NCI-H510A (cell line): Measurements from ENCODE around the gene PODNL1.

Experiments used
- DNase-seq: peaks from one replicate; lab custom pipeline; 2025; lab: John Stamatoyannopoulos, UW

PODNL1 gene

DNA sequence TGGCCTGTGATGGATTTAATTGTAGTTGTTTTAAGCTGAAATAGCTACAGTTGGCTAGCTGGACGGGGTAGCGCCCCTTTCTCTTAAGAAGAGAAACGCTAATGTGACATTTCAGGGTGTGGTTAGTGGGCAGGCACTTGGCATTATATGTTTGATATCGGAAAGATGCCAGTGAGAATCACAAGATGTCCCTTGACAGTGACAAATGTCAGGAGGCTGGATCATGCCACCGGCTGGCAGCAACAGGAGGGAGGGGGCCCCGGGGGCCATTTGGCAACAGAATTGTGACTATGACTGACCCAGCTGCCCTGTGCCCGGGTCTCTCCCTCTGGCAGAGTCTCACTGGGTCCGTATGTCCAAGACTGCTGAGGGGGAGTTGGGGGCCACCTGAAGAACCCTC lies 18.8 kb upstream of the PODNL1 start:
- no peak for DNase-seq

DNA sequence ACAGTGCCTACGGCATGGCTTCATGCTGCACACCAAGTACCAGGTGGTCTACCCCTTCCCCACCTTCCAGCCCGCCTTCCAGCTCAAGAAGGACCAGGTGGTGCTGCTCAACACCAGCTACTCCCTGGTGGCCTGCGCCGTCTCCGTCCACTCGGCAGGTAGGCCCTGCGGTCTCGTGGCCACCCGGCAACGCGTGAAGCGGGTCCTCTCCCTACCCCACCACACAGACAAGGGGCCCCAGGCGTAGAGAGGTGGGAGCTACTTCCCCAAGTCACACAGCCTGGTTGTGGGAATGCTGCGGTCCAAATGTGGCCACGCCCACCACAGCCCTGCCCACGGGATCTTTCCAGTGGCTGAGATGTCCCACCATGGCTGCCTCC lies 18.1 kb upstream of the PODNL1 start:
- DNase-seq, result no peak

DNA sequence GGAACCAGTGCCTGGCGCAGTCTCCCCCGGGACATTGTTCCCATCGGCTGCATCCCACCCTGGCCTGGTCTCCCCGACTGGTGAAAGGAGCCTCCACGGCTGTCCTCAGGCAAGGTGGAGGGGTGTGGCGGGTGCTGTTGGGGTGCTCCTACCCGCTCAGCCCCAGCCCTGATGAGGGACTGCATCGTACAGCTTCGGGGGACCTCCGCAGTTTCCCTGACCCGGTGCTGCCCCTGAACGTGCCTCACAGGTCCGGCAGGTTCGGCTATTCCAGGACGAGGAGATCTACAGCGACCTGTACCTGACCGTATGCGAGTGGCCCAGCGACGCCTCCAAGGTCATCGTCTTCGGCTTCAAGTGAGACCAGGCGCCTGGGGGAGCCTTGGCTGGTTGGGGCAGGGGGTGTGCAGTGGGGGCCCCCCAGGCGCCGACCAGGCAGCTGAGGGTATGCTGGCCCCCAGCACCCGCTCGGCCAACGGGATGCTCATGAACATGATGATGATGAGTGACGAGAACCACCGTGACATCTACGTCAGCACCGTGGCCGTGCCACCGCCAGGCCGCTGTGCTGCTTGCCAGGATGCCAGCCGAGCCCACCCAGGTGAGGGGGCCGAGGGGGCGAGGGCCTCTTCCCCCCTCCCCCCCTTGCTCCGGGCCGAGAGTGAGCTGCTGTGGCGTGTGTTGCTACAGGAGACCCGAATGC lies 17.6 kb upstream of the PODNL1 start:
- no peak for DNase-seq

- no peak for DNase-seq
Measured at GRCh38 chr19:13954185-13954584, 16.0 kb upstream of the PODNL1 start.

GRCh38 chr19:13952931-13953531 lies 14.8 kb upstream of the PODNL1 start:
- DNase-seq, result no peak

GRCh38 chr19:13952154-13952930 lies 14.1 kb upstream of the PODNL1 start, which contains the start of gene DCAF15:
Gene DCAF15 (plus strand): TSS chr19:13952509. CDS start chr19:13952513, 4 bp downstream.
- DNase-seq, result peak; percentile 99

DNA sequence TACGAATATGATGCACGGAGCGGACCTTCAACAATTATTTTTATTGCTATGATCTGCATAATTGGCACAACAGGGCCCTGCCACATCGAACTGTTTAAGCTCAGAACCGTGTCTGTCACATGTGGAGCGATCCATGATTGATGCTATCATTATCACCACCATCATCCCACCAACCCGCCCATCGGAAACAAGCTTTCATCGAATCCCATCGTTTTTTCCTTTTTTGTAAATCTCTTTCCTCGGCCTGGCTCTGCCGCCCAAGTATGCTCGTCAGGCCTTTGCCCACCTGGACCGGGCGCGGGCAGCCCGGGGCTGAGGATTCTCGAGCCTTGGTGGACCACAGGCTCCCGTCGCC lies 13.6 kb upstream of the PODNL1 start:
- DNase-seq, result no peak

- no peak for DNase-seq
Measured at GRCh38 chr19:13951043-13951442, 12.8 kb upstream of the PODNL1 start.

DNA sequence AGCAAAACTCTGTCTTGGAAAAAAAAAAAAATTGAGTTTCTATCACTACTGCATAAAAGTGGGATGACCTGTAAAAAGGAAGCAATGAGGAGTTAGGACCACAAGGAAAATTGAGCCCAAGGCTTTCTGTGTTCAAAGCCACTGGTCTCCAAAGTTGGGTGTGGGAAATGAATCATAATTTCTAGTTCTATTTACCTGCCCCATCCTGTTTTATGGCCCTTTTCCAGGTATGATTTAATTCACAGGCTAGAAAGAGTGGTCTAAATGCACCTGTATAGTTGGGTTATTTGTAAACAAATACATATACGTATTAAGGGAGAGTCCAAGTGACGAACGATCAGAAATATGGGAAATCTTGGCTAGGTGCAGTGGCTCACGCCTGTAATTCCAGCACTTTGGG lies 8.2 kb upstream of the PODNL1 start:
- DNase-seq, result no peak

DNA sequence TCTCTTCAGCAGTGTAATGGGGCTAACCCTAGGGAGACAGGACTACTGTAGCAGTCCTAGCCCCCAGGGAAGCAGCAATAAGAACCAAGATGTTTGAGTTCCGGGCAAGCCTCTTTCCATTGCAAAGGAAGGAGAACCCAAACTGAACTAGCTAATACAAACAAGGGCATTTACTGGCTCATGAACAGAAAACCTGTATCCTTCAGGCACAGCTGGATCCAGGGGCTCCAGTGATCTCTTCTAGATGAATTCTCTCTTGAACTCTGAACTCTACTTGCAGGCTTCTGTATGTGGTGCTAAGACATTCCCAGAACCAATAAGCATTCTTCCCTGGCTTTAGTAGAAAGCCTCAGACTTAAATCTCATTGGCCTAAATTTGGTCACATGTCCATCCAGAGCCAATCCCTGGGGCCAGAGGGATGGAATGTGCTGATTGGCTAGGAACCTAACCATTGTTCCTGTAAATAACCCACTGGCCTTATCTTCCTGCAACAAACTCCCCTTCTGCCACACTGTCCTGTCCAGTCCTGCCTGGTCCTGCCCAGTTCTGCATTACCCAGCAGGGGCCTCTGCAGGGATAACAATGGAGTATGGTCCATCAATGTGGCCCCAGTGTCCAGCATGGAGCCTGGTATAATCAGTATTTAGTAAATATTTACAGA lies 3.9 kb upstream of the PODNL1 start:
- DNase-seq, result no peak

DNA sequence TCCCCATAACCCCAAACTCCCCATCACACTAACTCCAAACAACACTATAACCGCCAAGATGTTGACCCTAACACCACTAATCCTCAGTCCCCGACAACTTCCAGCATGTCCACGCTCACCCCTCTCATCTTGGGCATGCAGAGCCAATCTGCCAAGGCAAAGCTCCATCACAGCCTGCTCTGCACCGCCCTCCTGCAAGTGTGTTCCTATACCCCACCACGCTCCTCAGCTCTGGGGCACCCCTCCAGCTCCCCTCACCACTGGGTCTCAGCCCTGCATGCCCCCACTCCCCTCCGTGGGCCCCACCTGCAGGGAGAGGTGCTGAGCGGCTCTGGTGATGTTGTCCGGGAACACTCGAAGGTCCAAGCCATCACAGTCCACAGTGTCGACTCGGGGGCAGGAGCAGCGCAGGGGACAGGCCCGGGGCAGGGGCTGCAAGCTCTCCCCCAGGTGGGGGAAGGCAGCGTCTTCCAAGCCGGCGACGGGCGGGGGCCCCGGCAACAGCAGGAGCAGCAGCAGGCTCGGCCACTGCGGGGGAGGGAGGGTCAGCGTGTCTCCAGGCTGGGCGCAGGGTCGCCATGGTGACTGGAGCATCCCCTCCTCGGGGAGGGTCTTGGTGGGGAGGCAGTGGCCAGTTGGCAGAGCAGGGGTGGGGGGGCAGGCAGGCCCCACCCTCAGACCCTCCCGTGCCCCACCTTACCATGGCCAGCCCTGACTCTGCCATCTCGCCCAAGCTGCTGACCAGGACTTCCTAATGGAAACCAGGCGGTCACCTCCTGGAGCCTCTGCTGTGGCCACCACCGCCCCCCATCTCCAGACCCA lies 527 bp downstream of the PODNL1 start:
- DNase-seq, result no peak

DNA sequence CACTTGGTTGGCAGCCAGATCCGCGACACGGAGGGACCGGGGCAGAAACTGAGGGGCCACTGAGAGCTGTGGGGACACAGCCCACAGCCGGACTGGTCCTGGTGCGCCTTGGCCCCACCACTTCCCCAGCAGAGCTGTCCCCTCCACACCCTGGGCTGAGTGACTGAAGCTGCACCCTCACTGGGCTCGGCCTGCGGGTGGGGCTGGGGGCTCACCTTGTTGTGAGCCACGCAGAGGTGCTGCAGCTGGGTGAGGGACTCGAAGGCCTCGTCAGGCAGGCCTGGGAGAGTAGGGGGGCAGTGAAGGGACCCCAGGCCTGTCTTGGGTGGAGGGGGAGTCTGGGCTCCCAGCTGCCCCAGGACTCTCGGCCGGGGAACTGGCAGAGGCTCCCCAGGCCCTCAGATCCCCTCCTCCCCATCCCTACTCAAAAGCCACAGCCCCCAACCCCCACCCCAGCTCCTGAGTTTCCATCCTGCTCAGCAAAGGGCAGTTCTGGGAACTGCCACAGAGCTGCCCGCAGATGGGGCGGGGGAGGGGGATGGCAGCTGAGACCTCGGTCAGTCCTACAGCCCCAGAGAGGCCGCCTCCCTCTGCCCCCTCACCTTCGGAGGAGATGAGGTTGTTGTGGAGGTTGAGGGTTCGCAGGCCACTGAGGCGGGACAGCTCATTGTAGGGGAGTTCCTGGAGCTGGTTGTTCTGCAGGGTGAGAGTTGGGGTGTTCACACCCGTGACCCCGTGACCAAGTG lies 2.3 kb downstream of the PODNL1 start:
- DNase-seq, result no peak

DNA sequence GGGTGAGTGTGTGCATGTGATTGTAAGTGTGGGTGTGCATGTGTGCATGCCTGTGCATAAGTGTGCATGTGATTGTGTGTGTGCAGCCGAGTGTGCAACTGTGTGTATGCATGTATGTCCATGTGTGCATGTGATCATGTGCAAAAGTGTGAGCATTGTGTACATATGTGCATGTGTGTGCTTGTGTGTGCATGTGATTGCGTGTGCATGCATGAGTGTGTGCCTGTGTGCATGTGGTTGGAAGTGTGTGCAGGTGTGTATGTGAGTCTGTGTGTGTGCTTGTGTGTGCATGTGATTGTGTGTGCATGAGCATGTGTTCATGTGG lies 3.5 kb downstream of the PODNL1 start:
- no peak for DNase-seq

DNA sequence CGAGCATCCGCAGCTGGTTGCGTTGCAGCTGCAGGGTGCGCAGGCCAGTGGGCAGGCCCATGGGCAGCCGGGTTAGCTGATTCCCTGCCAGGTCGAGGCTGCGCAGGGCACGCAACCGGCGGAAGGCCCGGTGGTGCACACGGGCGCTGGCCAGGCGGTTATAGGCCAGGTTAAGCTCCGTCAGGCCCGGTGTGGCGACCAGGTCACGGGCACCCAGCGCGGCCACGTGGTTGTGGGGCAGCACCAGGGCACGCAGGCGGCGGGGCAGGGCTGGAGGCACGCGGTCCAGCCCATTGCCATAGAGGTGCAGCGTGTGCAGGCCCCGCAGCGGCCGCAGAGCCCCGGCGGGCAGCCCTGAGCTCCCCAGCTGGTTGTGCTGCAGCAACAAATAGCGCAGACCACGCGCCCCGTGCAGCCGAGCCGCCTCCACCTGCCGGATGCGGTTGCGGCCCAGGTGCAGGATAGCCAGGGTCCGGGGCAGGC lies 5.3 kb downstream of the PODNL1 start:
- no peak for DNase-seq

DNA sequence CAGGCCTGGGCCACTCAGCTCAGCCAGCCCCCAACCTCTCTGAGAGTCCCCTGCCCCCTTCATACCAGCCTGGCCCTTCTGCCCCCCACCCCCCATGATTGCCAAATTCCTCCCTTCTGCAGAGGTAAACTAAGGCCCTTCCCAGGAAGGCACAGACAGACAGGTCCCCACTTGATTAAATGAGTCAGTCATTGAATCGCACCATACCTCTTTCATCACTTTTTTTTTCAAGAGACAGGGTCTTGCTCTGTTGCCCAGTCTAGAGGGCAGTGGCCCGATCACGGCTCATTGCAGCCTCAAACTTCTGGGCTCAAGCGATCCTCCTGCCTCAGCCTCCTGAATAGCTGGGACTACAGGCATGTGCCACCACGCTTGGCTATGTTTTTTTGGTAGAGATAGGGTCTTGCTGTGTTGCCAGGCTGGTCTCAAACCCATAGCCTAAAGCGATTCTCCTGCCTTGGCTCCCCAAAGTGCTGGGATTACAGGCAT lies 6.0 kb downstream of the PODNL1 start:
- no peak for DNase-seq

DNA sequence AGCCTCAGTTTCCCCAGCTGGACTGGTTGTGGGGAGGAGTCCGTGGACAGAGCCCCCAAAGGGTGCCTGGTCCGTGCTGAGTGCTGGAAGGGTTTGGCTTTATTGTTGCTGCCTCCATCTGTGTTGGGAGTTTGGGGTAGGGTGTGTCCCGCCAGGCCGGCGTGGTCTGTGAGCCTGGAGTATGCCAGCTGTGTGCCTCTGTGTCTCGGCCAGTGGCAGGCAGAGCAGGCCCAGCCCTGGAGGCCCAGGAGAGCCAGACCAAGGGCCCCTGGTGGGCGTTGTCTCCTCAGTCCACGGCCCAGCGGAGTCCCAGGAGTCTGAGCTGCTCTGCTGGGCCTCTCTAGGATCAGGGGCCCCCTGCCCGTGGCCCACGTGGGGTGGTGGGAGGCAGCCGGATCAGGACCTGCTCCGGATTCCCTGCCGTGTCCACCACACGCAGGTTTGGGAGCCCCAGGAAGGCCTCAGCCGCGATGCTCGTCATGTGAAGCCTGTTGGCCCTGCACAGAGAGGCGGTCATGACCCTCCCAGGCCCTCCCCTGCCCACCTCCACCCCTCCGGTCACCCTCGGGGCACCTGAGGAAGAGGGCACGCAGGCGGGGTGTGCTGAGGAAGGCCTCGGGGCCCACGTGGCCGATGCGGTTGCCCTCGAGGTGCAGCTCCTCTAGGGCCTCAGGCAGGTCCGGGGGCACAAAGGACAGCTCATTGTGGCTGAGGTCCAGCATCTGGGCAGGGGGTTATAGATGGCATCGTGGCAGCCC lies 6.6 kb downstream of the PODNL1 start:
- DNase-seq, result no peak

- no peak for DNase-seq
Measured at GRCh38 chr19:13930402-13930801, 7.8 kb downstream of the PODNL1 start.

GRCh38 chr19:13929956-13930355 lies 8.3 kb downstream of the PODNL1 start:
- DNase-seq, result no peak

GRCh38 chr19:13929340-13929739 lies 8.9 kb downstream of the PODNL1 start:
- no peak for DNase-seq

DNA sequence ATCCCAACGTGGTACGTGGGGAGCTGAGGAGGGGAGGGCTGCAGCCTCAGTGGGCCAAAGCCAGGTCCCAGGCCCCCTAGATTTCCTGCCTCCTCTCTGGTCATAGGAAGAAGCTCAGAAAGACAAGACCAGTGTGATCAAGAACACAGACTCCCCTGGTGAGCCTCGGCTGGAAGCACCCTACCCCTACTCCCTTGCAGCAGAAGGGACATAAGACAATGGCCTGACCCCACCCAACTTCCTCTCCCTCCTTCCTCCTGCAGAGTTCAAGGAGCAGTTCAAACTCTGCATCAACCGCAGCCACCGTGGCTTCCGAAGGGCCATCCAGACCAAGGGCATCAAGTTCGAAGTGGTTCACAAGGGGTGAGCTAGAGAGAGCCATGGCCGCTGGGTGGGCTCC lies 11.5 kb downstream of the PODNL1 start:
- no peak for DNase-seq
